HG02852 (cell line): ENCODE measurements around the gene KIF3B.

ENCODE experiments used
- ATAC-seq: cut with Tn5 transposase; IDR thresholded peaks from one replicate; pipeline ENCODE4 v1.9.1; 2021; ENCODE audit warnings: mild to moderate bottlenecking, moderate library complexity; ENCODE audit not compliant: unreplicated experiment

The KIF3B gene

GRCh38 chr20:32277361-32278198, at the start of gene KIF3B:
TSS of gene KIF3B (plus strand) at chr20:32277651. CDS start at chr20:32309778, 32,127 bp downstream.
- peak; percentile 85 for ATAC-seq

- ATAC-seq = no peak
These were observed 49.4 kb upstream of the KIF3B start for GRCh38 chr20:32227744-32228688.

GRCh38 chr20:32229251-32229747, 48.2 kb upstream of the KIF3B start:
- ATAC-seq = no peak

GRCh38 chr20:32230707-32231106, 46.7 kb upstream of the KIF3B start:
- ATAC-seq = no peak

GRCh38 chr20:32231245-32231644, 46.2 kb upstream of the KIF3B start:
- no peak for ATAC-seq

- no peak for ATAC-seq
These were observed 45.6 kb upstream of the KIF3B start for GRCh38 chr20:32231847-32232246.

- no peak for ATAC-seq
These were observed 45.0 kb upstream of the KIF3B start for GRCh38 chr20:32232326-32232886.

- no peak for ATAC-seq
These were observed 44.2 kb upstream of the KIF3B start for GRCh38 chr20:32233286-32233685.

GRCh38 chr20:32234135-32234808, 43.2 kb upstream of the KIF3B start:
- ATAC-seq = no peak

GRCh38 chr20:32235331-32236047, 42.0 kb upstream of the KIF3B start:
- ATAC-seq = no peak

- no peak for ATAC-seq
These were observed 41.4 kb upstream of the KIF3B start for GRCh38 chr20:32236048-32236533.

GRCh38 chr20:32236819-32237218, 40.6 kb upstream of the KIF3B start:
- no peak for ATAC-seq

- ATAC-seq = no peak
These were observed 40.0 kb upstream of the KIF3B start for GRCh38 chr20:32237419-32237818.

- ATAC-seq = no peak
These were observed 38.7 kb upstream of the KIF3B start for GRCh38 chr20:32238483-32239425.

- ATAC-seq = no peak
These were observed 37.2 kb upstream of the KIF3B start for GRCh38 chr20:32240205-32240604.

- no peak for ATAC-seq
These were observed 35.6 kb upstream of the KIF3B start for GRCh38 chr20:32241807-32242206.

GRCh38 chr20:32244150-32244823, 33.2 kb upstream of the KIF3B start:
- no peak for ATAC-seq

GRCh38 chr20:32244959-32245358, 32.5 kb upstream of the KIF3B start:
- ATAC-seq = no peak
